Epidermal melanocyte (primary cell): ENCODE results near the gene RBM12.
"Not testable (repeated sequence)": the region's sequence is repeated elsewhere in the genome, so short reads cannot be mapped to it uniquely, and the experiment has no call there.

Source experiments
- DNase-seq: peaks from one replicate; pipeline ENCODE4 v3.0.0; 2011; ENCODE audit warnings: low spot score; ENCODE audit not compliant: insufficient read length

The RBM12 gene

DNA sequence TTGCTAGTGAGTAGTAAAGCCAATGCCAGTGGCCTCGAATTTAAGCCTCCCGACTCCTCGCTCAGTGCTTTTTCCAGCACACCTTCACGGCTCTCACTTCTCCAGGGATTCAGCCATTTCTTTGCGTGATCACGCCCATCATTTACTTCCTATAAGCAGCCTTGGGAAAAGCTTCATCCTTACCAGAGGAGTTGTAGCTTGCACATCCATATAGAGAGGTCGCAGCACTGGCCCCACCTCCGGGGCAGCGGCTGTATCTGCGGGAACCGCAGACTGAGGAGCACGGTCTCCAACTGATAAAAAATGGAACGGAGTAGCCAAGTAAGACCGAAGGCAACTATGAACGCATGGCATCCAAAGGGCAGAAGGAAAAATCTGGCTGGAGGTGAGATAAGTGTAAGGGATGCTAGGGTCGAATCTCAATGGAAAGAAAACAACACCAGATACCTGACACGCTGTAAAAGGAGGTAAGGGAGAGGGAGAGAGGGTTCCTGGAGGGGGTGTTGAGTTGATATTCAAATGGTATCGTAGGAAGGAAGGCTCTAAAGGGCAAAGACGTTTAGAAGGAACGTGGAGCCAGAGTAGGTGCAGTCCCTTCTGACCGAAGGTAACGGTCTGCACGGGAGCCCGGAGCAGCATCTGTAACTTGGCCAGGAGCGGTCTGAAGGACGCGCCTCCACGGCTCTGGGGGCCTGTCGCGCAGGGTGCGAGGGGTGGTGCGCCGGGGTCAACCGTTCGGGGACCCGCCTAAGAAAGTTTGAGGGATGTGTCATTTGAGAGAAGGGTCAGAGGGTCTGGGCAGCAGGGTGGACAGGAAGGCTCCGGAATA, 33.8 kb upstream of the RBM12 start:
- DNase-seq: peak; percentile 30

DNA sequence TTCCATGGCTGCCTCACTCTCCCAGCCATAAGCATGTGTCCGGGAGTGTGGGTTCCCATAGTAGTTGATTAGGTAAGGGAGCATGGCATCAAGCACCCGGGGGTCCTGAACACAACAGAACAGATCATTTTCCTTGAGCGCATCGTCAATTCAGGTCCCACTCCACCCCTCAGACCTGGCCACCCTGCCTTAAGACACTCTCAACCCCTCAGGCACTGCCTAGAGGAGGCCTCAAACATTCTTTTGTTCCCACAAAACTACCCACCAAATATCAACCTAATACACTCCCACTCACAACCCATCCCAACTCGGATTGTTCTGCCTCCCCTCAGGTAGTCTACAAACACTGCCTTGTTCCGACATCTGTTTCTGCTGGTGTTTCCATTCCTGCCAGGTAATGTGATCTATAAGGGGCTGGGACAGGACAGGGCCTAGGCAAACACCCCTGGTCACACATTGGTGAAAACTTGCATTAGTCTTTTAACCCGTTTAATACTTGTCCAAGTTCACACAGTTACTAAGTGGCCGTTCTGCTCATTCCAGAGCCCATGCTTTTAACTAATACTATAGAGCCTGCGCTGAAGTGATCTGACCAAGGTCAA, 33.1 kb upstream of the RBM12 start:
- DNase-seq: no peak

DNA sequence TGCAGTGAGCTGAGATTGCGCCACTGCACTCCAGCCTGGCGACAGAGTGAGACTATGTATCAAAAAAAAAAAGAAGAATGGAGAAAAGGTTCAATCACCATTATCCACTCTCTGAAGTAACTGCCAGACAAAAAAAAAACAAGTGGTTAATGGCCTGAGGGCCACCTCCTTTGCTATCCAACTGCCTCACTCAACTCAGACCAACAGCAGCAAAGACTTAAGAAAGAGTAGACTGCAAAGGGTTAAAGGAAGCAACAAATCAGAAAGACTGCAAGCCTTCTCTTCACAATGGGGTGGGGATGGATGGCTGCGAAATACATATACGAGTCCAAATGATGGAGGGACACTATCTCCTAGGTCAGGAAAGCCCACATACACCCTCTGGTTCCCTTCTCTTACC, 31.3 kb upstream of the RBM12 start:
- no peak for DNase-seq

DNA sequence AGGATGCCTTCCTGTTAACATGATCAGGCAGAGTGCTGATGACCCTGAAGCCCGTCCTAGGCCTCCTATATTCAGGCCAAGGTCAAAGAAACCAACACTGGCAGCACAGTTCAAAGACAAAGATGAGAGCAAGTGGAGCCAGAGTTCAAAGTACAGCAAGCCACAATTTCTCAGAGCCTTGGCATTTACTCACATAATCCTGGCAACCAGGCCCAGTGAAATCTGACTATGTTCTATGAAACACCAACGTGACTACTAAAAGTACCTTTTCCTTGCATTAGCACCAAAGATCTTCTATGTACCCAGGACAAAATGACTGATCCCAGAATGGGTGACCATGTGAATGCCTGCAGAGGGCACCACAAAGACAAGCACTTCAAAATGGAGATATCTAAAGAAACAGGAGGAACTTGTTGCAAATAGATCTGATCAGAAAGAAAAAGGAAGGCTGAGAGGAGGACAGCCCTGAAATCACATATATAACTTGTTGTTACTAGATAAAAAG, 30.6 kb upstream of the RBM12 start:
- no peak for DNase-seq

DNA sequence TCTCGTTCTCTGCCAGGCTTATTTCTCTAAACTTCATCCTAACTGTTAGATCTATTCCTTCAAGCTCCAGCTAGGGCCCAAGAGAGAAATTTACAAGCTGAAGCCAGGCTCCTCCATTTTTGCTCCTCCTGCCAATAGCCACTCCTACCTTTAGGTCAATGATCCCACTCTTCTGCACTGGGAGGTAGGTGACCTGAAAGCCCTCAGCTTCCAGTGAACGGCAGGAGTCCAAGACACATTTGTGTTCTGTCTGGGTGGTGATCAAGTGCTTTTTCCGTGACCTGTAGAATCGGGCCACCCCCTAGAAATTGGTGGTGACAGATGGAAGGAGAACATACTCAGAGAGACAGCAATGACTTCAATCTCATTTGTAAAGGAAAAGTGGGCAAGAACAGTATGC, 25.6 kb upstream of the RBM12 start:
- DNase-seq: no peak

DNA sequence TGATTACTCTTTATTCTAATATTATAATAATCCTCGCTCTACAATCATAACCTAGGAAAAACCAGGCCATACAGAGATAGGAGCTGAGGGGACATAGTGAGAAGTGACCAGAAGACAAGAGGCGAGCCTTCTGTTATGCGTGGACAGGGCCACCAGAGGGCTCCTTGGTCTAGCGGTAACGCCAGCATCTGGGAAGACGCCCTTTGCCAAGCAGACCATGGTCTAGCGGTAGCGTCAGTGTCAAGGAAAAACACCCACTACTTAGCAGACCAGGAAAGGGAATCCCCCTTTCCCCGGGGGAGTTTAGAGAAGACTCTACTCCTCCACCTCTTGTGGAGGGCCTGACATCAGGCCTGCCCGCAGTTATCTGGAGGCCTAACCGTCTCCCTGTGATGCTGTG, 22.2 kb upstream of the RBM12 start:
- not testable (repeated sequence) for DNase-seq

DNA sequence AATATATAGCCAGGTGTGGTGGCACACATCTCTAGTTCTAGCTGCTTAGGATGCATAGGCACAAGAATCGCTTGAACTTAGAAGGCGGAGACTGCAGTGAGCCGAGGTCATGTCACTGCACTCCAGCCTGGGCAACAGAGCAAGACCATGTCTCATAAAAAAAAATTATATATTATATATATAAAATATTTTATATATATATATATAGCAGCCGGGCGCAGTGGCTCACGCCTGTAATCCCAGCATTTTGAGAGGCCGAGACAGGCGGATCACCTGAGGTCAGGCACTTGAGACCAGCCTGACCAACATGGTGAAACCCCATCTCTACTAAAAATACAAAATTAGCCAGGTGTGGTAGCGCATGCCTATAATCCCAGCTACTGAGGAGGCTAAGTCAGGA, 20.7 kb upstream of the RBM12 start:
- not testable (repeated sequence) for DNase-seq

DNA sequence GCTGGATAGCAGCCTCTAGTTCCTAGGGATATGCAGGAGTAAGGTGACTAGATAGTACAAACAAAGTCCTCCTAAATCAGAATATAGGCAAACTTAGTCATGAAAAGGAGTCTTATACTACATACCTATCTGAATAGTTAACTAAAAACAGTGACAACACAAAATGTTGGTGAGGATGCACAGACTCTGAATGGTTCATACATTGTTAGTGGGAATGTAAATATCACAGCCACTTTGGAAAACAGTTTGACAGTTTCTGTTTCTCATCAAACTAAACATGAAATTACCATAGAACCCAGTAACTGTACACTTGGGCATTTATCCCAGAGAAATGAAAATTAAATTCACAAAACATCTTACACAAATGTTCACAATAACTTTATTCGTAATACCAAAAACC, 17.3 kb upstream of the RBM12 start:
- no peak for DNase-seq

DNA sequence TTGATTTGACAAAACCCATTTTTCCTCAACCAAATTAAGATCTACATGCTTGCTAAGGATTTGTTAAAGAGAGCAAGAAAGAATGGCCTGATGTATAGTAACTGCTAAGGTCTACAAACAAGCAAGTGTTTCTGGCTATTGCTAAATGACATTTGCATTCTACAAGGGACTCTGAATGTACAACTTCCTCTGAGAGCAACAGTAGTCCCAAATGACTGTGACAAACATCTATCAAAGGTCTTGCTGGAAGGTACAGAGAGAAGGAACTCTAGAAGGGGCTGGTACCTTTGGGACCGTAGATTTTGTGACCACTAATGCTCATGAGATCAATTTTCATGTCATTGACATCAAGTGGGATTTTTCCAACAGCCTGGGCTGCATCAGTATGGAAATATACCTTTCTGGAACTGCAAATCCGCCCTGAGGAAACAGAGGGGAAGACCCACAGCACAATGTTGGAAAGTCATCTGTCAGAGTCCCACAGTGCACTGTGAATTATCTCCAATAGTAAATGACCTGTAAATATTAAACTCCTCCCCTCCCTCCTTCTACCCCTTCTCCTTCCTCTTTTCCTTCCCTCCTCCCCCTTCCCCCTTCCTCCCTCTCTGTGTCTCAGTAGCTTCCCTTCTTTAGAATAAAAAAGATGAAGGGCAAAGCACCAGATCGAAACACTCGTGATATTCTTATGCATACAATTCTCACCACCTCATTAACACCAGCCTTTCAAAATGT, 15.9 kb upstream of the RBM12 start:
- DNase-seq: no peak

DNA sequence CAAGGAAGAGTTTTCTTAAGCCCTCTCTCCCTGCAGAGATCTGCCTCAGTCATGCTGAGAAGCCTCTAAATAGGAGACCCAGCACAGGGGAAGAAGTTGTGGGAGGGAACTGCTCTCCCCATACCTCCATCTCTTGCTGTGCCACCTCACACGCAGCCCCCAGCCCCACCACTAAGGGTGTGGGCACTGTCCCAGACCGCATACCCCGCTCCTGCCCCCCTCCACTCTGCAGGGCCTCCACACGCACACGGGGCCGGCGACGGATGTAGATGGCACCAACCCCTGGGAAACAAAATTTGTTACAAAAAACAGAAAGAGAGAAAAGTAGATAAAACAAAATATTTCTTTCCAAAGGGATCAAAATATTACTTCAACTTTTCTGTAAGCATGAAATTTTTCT, 10.2 kb upstream of the RBM12 start:
- DNase-seq: no peak

DNA sequence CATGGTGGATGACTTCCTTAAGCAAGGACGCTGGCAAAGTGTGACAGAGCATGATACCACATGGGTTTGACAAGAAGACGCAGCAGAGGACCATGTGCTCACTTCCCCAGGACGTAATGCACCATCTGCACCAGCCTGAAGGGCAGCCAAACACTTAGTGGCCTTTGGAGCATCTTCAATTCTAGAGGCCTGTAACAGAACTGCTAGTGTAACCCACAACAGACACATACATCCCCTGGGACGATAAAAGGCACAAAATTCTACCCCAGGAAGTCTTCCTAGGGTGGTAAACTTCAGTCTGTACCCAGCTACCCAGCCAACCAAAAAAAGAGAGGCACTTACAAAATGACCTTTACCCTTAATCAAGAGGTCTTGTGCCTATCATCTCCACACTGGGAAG, 9.2 kb upstream of the RBM12 start:
- DNase-seq: no peak

DNA sequence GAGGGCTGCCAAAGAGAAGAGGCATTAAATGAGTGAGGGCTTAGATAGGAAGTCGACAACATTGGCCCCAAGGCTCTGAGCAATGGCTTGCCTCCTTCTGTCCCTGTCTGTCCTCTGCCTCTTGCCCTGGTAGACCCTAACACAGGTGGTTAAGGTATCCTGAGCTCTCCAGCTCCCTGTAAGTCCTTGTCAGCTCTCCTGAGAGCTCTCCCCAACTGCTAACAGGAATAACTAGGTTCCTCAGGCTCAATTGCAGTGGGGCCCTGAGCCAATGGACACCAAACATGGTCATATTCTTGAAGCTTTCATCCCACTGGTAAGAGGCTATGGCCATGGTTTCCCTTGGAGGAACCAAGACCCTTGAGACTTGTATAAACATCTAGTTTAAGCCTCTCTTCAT, 5.0 kb upstream of the RBM12 start:
- no peak for DNase-seq

DNA sequence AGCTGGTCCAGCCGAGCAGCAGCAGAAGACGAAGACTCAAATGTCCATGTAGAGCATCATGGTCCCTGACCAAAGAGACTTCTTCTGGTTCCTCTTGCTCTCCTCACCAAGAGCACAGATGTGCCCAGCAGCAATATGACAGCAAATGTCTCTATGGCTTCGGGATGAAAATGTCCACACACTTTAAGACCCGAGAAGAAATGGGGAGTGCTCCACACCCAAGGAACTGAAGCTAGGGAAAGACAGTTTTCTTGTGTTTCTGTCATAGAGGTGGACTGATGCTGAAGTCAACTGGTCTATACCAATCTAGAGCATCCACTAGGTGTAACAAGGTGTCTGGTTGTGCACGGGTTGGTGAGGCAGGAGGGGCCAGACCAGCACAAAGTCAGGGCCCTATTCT, 4.5 kb upstream of the RBM12 start:
- DNase-seq: no peak

DNA sequence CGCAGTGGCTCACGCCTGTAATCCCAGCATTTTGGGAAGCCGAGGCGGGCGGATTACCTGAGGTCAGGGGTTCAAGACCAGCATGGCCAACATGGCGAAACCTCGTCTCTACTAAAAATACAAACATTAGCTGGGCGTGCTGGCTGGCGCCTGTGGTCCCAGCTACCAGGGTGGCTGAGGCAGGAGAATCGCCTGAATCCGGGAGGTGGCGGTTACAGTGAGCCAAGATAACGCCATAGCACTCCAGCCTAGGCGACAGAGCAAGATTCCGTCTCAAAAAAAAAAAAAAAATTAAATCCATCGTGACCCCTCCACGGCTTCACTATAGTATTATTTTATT, 1.2 kb upstream of the RBM12 start:
- DNase-seq: no peak

DNA sequence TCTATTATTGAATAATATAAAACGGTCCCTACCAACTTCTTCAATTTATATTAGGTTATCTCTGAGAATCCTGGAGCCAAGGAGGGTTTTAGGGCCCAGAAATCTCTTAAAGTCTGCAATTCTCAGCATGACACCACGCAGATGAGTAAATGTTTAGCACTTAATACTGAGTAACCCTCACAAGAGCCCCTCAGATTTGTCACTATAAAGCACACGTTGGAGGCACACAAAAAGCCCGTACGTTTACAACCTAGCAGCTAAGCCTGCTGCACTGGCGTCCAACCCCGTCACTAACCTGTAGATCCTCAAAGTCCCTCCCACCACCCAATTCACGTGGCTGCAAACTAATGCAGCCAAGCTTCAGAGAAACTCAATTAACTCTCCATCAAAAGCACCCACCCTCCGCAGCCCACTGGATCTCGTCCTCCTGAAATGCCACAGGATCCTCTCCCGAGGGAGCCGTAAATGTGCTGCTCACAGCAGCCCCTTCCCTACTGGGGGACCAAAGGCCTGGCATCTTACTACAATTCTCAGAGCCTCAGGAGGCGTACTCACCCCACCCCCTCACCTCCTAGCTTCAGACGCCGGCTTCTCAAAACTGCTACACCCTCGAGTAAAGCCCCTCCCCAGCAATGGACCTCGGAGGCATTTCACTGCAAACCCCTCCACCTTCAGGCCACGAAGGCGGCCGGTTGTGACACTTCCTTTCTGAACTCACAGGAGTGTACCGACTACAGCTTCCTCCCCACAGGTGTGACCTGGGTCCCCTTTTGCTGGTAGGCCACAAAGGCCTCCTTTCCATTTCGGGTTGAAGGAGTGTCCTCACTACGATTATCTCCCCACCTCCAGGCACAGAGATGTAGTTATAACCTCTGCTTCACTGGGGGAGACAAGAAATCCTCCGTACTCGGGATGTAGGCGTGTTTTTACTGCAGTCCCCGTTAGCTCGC, 909 bp downstream of the RBM12 start:
- DNase-seq: no peak

DNA sequence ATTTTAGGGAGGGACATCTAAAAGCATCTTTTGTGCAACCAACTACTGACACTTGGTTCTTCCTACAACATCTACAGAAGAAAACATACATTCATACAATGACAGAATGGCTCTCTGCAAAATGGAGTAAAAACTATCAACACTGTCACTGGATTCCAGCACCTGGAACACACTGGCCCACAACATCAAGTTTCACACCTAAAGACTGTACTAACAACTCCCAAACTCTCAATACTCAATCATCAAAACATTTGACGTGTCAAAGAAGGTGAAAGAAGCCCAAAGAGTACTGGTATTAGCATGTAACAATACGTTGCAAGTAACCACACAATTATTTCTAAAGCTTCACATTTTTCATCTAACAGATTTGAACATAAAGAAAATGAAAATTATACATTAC, 2.1 kb downstream of the RBM12 start:
- DNase-seq: no peak

DNA sequence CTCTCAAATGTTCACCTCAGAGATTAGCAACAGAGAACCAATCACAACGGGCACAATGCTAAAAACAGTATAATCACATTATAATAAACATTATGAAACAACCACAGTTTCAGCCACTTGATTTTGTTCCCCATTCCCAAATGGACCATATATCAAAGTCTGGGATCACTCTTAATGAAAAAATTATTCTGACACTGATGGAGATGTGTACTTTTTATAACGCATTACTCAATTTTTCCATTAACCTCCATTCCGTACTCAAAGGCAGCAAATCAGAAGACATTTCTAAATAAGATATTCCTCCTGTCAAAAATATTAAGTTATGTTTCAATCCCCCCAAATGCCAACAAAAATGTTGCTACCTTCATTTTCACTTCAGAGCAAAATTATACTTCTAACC, 2.8 kb downstream of the RBM12 start:
- no peak for DNase-seq

DNA sequence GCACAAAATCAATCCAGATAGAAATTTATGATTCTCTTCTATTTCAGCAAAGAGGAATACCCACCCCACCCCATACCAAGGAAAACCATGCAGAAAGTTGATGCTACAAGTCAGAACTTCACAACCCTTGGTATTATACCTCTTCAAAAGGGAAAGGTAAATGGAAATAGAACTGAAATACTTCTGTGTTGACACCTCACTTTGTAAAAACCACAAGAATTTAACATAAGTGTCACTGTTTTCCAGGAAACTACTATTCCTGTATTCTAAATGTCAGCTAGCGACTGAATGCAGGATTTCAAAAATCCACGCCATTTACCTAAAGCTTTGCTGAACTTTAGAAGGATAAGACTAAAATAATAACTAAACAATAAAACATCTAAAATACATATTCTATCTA, 3.6 kb downstream of the RBM12 start:
- DNase-seq: no peak

DNA sequence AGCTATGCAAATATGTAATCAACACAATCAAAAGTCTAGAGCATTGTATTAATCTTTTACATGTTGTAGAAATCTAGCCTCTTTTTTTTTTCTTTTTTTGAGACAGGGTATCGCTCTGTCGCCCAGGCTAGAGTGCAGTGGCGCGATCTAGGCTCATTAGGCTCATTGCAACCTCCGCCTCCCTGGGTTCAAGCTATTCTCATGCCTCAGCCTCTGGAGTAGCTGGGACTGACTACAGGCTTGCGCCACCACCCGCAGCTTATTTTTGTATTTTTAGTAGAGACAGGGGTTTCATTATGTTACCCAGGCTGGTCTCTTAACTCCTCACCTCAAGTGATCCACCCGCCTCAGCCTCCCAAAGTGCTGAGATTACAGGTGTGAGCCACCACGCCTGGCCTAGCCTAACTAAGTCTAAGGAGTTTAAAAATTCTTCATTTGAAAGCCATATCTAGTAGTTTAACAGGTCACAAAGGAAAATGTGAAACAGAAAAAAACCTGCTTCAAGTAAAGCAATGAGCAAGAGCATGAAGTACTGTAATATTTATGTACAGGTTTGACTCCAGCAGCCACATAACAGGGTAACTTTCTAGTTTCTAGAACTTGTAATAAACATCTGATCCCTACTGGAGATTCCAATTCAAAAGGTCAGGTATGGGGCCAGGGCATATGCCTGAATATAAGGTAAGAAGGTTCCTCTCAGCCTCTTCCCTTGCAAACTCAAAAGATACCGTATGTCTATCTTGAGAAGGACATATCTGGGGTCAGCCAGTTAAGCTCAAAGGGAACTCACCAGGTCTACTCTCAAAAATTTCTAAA, 4.4 kb downstream of the RBM12 start:
- DNase-seq: no peak

DNA sequence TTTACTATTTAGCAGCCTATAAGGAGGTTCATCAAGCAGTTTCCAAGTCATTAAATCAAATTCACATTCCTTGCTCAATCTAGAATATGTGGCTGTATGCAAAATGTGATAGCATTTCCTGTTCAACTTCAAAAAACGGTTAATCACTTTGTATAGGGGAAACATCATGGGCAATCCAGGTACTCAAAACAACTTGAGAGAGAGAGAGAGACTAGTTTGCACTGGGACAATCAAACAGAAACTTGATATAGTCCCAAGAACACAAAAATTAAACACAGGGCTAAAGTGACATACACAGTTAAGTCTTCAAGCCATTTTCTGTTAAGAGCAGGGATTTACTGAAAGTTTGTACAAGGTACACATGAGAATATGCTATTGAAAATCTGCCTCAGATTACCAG, 7.4 kb downstream of the RBM12 start:
- no peak for DNase-seq

DNA sequence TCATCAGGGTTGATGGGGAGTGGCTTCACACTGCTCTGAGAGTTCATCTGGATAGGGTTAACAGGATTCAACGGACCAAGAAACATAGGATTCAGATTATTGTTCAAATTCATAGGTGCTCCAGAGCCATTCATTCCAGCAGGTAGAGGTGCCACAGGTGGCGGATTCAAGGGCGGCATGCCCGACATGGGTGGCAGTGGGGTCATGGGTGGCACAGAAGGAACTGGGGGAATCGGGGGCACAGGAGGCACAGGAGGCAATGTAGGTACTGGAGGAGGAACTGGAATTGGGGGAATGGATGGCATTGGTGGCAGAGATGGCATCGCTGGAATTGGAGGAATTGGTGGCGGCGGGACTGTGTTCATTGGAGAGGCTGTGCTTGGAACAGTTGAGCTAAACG, 10.3 kb downstream of the RBM12 start:
- no peak for DNase-seq
